ENCODE results near the gene PHF3.

- TF ChIP-seq CTCF (conservative IDR thresholded peaks at IDR 0.05) (peak; percentile 51), ZFX (IDR thresholded peaks at IDR 0.05) (no peak)
Observed at GRCh38 chr6:63764318-63764916, 128.8 kb downstream of the PHF3 start.

Data from C4-2B (cell line).